ENCODE results near the gene SLC26A9.

Gene SLC26A9

DNA sequence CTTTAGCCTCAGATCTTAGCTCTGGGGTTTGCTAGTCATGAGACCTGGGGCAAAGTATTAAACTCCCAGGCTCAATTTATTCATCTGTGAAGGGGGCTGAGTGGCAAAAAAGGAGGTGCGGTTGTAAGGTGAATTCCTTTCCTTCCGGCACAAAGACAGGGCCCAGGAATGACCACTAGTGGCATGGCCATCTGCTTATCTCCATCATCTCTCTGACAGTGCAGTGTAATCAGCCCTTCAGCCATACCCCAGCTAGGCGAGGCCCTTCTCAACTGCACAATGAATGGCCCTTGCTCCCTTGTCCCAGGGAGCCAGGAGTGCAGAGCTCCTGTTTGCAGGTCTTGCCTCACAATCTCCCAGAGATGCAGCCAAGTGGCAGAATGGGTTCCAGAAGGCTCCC, 5.6 kb upstream of the SLC26A9 start:
- no peak for DNase-seq (ENCODE audit: extremely low read depth, low read depth)
- TF ChIP-seq, protein P1, sequence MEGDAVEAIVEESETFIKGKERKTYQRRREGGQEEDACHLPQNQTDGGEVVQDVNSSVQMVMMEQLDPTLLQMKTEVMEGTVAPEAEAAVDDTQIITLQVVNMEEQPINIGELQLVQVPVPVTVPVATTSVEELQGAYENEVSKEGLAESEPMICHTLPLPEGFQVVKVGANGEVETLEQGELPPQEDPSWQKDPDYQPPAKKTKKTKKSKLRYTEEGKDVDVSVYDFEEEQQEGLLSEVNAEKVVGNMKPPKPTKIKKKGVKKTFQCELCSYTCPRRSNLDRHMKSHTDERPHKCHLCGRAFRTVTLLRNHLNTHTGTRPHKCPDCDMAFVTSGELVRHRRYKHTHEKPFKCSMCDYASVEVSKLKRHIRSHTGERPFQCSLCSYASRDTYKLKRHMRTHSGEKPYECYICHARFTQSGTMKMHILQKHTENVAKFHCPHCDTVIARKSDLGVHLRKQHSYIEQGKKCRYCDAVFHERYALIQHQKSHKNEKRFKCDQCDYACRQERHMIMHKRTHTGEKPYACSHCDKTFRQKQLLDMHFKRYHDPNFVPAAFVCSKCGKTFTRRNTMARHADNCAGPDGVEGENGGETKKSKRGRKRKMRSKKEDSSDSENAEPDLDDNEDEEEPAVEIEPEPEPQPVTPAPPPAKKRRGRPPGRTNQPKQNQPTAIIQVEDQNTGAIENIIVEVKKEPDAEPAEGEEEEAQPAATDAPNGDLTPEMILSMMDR (IDR thresholded peaks at IDR 0.05; ENCODE audit: low read depth, low read length), result no peak

- DNase-seq (ENCODE audit: extremely low read depth, low read depth), result no peak
- TF ChIP-seq, protein P1 (IDR thresholded peaks at IDR 0.05; ENCODE audit: low read depth, low read length), result no peak
Measured at GRCh38 chr1:205948039-205948438, 4.8 kb upstream of the SLC26A9 start.

DNA sequence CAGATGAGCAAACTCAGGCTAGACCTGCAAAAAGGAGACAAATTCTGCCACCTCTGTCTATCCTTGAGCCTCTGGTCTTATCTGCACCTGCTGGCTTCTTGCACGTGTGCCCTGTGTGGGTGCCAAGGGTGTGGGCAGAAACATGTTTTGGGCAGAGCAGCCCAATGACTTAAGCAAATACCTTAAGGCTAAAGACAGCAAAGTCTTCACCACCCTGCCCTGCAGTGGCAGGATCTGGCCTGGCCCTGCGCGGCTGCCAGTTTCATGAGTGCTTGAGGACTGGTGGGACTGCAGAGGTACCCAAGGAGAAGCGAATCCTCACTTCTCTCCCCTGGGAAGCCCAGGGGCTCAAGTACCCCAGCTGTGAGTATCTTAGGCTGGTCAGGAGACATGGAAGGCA, 3.8 kb upstream of the SLC26A9 start:
- TF ChIP-seq, protein P1 (IDR thresholded peaks at IDR 0.05; ENCODE audit: low read depth, low read length), result no peak
- no peak for DNase-seq (ENCODE audit: extremely low read depth, low read depth)

- TF ChIP-seq, protein P1 (IDR thresholded peaks at IDR 0.05; ENCODE audit: low read depth, low read length), result no peak
- no peak for DNase-seq (ENCODE audit: extremely low read depth, low read depth)
Measured at GRCh38 chr1:205945069-205945468, 1.8 kb upstream of the SLC26A9 start.

DNA sequence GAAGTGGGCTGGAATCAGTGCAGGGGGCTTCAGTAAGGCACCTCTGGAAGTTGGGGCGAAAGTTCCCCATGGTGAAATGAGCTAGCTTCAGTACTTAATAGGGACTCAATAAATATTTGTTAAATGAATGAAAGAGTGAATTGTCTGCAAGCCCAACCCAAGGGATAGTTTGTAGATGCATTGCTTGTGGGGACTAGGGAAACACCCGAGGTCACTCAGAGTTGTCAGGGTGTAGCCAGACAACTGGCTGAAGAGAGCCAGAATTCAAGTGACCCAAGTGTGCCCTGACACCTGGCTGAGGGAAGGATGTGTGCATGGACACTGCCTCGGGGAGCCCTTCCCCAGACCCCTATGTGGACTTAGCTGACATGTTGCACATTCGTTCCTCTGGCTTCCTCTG, 1.3 kb upstream of the SLC26A9 start:
- DNase-seq (ENCODE audit: extremely low read depth, low read depth), result no peak

DNA sequence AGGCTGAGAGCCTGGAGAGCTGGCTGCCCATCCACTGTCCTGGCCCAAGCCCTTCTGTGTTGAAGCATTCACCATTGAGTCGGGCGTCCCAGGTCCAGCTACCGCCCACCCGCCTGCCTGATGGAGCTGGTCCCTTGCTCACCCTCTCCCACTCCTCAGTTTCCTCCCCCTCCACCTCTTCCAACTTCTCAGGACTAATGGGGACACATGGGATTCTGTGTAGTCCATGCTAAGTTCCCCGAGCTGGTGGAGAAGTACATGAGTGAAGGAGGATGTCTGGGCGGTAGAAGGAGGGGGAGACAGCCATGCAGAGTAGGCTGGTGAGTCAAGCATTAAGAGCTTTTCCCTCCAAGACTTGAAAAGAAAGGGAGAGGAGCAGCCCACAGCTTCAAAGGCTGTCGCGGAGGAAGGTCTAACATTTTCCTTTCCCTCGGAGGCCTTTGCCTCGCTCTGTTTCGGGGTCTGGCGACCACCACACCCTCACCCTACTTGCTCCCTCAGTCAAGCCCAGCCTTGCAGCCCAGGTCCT, 561 bp downstream of the SLC26A9 start:
- TF ChIP-seq, protein P1 (IDR thresholded peaks at IDR 0.05; ENCODE audit: low read depth, low read length), result no peak
- DNase-seq (ENCODE audit: extremely low read depth, low read depth), result no peak

More for the DNA sequence above, 1.3 kb upstream of the SLC26A9 start:
- TF ChIP-seq, protein P1 (IDR thresholded peaks at IDR 0.05; ENCODE audit: low read depth, low read length), result no peak

DNA sequence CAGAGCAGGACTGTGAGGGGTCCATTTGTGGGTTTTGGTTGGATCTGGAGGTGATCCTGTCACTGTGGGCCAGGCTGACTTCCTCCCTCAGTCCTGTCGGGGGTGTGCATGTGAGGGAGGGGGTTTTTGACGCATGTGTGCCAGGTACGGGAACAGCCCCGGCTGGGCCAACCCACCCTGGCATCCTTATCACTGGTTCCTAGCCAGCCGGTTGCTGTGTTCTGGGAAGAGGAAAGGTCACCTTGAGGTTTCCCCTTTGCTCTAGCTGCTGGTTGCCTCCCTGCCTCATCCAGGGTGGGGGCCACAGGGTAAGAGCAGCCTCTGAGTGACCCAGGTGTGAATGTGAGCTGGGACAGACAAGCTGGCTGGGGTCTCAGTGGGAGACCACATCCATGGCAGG, 2.5 kb downstream of the SLC26A9 start:
- TF ChIP-seq, protein P1 (IDR thresholded peaks at IDR 0.05; ENCODE audit: low read depth, low read length), result no peak
- no peak for DNase-seq (ENCODE audit: extremely low read depth, low read depth)

Measured in AG09319 (cell line).